Colonic mucosa (tissue), 4 donors: Measurements from ENCODE around the gene DARS1. TPM values are rescaled to one million over a fixed set of nuclear protein-coding genes. Genes with fewer than 3 reads are reported as not detected.

ENCODE experiments used
- DNase-seq: peaks from one replicate; pipeline ENCODE4 v3.0.0-alpha.2; 2020
- H3K27ac ChIP-seq: fragments of 200-600 bp; one replicate; pipeline ENCODE4 v1.8.0; 2021
- H3K27me3 ChIP-seq: fragments of 200-600 bp; one replicate; pipeline ENCODE4 v1.8.0; 2021
- H3K36me3 ChIP-seq: fragments of 200-600 bp; one replicate; pipeline ENCODE4 v1.8.0; 2021
- H3K4me1 ChIP-seq: fragments of 200-600 bp; one replicate; pipeline ENCODE4 v1.8.0; 2021; ENCODE audit warnings: mild to moderate bottlenecking
- H3K4me3 ChIP-seq: fragments of 200-600 bp; one replicate; pipeline ENCODE4 v1.8.0; 2021
- H3K9ac ChIP-seq, 2 donors: one replicate each; pipeline ENCODE4 v1.7.0; 2013; ENCODE audit warnings: control low read depth in 2 of 2, low read depth in 2 of 2, low read length in 2 of 2
- H3K9me3 ChIP-seq: fragments of 200-600 bp; one replicate; pipeline ENCODE4 v1.8.0; 2021
- intact Hi-C: fragments of 100-400 bp; cut with DNase I; formaldehyde crosslinking; loops from one replicate; pipeline ENCODE4 v1.14.1; 2022
- total RNA-seq, 2 donors: library from RNA; stranded (reverse); fragmentation: NEBNext Ultra II Directional in 1 of 2; extraction: Animal tissue kit (Norgen Biotek cat#: 25700) in 1 of 2; gene quantifications; one replicate each; pipeline ENCODE4 v1.2.1, GENCODE V29; 2021
- TF ChIP-seq, protein P1 (sequence below): fragments of 200-600 bp; IDR thresholded peaks from one replicate; pipeline ENCODE4 v1.8.0; 2022; ENCODE audit warnings: antibody characterized with exemption, mild to moderate bottlenecking
- donor health status: healthy.
- donor health status: DM: no; HTN: no; CAD: no.
- donor health status: DM: no; HTN: no; CAD: no.

Gene DARS1
- total RNA-seq = 10 to 100 TPM; 52.4 to 80.7 TPM

- no peaks in the 10 kb centered on the region for H3K9me3 ChIP-seq
- TF ChIP-seq, protein P1, sequence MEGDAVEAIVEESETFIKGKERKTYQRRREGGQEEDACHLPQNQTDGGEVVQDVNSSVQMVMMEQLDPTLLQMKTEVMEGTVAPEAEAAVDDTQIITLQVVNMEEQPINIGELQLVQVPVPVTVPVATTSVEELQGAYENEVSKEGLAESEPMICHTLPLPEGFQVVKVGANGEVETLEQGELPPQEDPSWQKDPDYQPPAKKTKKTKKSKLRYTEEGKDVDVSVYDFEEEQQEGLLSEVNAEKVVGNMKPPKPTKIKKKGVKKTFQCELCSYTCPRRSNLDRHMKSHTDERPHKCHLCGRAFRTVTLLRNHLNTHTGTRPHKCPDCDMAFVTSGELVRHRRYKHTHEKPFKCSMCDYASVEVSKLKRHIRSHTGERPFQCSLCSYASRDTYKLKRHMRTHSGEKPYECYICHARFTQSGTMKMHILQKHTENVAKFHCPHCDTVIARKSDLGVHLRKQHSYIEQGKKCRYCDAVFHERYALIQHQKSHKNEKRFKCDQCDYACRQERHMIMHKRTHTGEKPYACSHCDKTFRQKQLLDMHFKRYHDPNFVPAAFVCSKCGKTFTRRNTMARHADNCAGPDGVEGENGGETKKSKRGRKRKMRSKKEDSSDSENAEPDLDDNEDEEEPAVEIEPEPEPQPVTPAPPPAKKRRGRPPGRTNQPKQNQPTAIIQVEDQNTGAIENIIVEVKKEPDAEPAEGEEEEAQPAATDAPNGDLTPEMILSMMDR = no peak
These were observed at the start of gene DARS1 for GRCh38 chr2:135985018-135985825. TSS of gene DARS1 (minus strand) at chr2:135985626. CDS start at chr2:135985468, 158 bp downstream.

DNA sequence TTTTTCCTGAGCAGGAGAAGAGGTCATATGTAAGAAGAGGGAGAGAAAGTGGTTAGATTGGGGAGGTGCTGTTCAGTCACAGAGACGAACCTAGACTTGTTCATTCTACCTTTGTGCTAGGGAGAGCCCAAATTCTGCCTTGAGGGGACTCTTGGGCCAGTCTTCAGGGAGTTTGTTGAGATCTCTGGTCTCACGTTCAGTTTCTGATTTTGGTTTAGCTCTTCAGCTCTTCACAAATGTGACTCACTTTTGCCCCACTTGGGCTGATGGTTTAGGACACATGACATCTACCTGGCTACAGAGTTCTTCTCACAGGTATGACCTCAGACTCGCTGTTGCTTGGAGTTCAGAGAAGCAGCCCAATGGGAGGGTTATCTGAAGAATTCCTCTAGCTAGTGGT is 49.2 kb upstream of the DARS1 start:
- Histone ChIP-seq H3K27me3 (no peaks in the 10 kb centered on the region), H3K4me3 (no peak overlapping the region), H3K27ac (no peak overlapping the region), H3K9ac (no peak overlapping the region), H3K4me1 (no peaks in the 10 kb centered on the region), H3K36me3 (no peaks in the 10 kb centered on the region), H3K9me3 (no peaks in the 10 kb centered on the region)
- TF ChIP-seq, protein P1 = no peak
- intact Hi-C loops = no loop called here
- DNase-seq = no peak

More at GRCh38 chr2:135985018-135985825, at the start of gene DARS1:
- H3K27me3 ChIP-seq = no peaks in the 10 kb centered on the region
- peak within 1 kb of the TSS; percentile 88 for H3K4me3 ChIP-seq
- DNase-seq = peak; percentile 96
- H3K9ac ChIP-seq = peak within 1 kb of the TSS; percentile 97 to 99
- H3K36me3 ChIP-seq = no peaks in the 10 kb centered on the region
- intact Hi-C loops = no loop called here
- peak within 1 kb of the TSS; percentile 96 for H3K27ac ChIP-seq
- no peaks in the 10 kb centered on the region for H3K4me1 ChIP-seq

- no peak overlapping the region for H3K9ac ChIP-seq
- no peak overlapping the region for H3K4me3 ChIP-seq
- no peaks in the 10 kb centered on the region for H3K9me3 ChIP-seq
- H3K36me3 ChIP-seq = no peaks in the 10 kb centered on the region
- intact Hi-C loops = no loop called here
- H3K27me3 ChIP-seq = no peaks in the 10 kb centered on the region
- no peak for DNase-seq
- H3K27ac ChIP-seq = no peak overlapping the region
- TF ChIP-seq, protein P1 = no peak
- H3K4me1 ChIP-seq = no peaks in the 10 kb centered on the region
These were observed 47.5 kb upstream of the DARS1 start for GRCh38 chr2:136032817-136033535.

DNA sequence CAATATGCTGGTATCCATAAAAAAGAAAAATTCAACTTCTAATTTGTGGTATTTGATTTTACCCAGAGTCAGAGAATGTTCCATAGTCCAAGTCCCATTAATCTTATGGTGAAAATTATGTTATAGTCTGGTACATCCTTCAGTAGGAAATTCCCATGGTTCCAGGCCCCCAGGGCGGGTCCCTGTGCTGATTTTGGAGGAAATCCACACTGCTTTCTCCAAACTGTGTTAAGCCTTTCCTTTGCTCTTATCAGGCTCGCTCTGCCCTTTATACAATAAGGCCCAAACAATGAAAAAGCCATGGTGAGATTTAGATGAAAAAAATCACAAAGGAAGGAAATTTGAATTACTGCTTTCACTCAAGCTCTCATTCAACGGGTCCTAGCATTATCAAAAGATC is 46.8 kb upstream of the DARS1 start:
- Histone ChIP-seq H3K9me3 (no peaks in the 10 kb centered on the region), H3K4me1 (no peaks in the 10 kb centered on the region), H3K9ac (no peak overlapping the region), H3K27ac (no peak overlapping the region), H3K36me3 (no peaks in the 10 kb centered on the region), H3K27me3 (no peaks in the 10 kb centered on the region), H3K4me3 (no peak overlapping the region)
- TF ChIP-seq, protein P1 = no peak
- intact Hi-C loops = no loop called here
- no peak for DNase-seq

GRCh38 chr2:136031711-136032110 is 46.3 kb upstream of the DARS1 start:
- H3K27me3 ChIP-seq = no peaks in the 10 kb centered on the region
- no peak for DNase-seq
- no peak overlapping the region for H3K9ac ChIP-seq
- H3K9me3 ChIP-seq = no peaks in the 10 kb centered on the region
- no peak overlapping the region for H3K27ac ChIP-seq
- intact Hi-C loops = no loop called here
- no peak overlapping the region for H3K4me3 ChIP-seq
- no peaks in the 10 kb centered on the region for H3K36me3 ChIP-seq
- H3K4me1 ChIP-seq = no peaks in the 10 kb centered on the region
- TF ChIP-seq, protein P1 = no peak
